22Rv1 (cell line): Measurements from ENCODE around the gene TNFRSF18.

Experiments
- CTCF ChIP-seq: fragments of 450-650 bp; IDR thresholded peaks from 2 replicates; pipeline ENCODE4 v1.5.1; 2017; ENCODE audit warnings: mild to moderate bottlenecking
- ZFX ChIP-seq: fragments of 450-650 bp; IDR thresholded peaks from 2 replicates; pipeline ENCODE4 v1.6.1; 2017; ENCODE audit warnings: antibody characterized with exemption, borderline replicate concordance

DNA sequence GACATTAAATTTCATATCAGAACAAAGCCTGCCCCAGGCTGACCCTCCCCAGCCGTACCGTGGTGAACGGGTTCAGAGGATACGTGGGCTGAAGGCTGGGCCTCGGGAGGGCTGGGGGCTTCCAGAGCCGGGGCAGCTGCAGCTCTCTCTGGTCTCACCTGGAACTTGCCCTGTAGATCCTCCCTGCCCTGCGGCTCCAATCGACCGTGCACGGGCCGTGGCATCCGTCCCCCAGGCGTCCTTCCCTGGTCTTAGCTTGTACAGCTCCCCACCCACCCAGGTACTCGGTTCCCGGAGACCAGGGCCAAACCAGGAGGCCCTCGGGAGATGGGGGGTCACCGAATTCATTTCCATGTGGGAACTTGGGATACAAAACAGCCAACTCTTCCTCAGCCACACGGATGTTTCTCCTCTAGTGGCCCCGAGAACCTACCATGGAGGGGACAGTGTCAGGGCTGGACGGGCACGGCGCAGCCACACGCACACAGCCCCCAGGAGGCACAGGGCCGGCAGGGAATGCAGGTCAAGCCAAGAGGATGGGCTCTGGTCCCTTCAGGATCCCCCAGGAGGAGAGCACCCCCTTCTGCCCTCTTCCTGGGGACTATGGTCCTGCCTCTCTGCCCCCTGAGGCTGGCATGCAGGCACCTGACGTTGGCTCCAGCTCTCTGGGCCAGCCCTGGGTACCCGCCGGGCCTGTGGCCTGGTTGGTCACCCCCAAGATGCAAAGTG lies 28.8 kb upstream of the TNFRSF18 start:
- TF ChIP-seq CTCF (no peak), ZFX (no peak)
